Measurements from ENCODE around the gene COL4A4. TPM values are rescaled to one million over a fixed set of nuclear protein-coding genes. Genes with fewer than 3 reads are reported as not detected.

Gene COL4A4
- total RNA-seq, 2 experiments from 2014 or later: not detected

- CTCF ChIA-PET: interaction anchor here (0.8 kb wide), 1 partner anchor 10 kb away, joined by 4 read pairs; no protein-coding TSS in a partner anchor
- no peak overlapping the region for H3K4me3 Mint-ChIP-seq
- no peaks in the 10 kb centered on the region for H3K9me3 Mint-ChIP-seq
Measured at GRCh38 chr2:227036527-227036926, 127.5 kb downstream of the COL4A4 start.

GRCh38 chr2:227035711-227036367 is 128.2 kb downstream of the COL4A4 start:
- no peak overlapping the region for H3K4me3 Mint-ChIP-seq
- H3K4me1 Mint-ChIP-seq (ENCODE audit: low read depth): no peaks in the 10 kb centered on the region
- DNase-seq: no peak
- CTCF ChIA-PET: interaction anchor here (0.8 kb wide), 1 partner anchor 11 kb away, joined by 4 read pairs; no protein-coding TSS in a partner anchor
- no peaks in the 10 kb centered on the region for H3K9me3 Mint-ChIP-seq
- no peaks in the 10 kb centered on the region for H3K36me3 Mint-ChIP-seq
- POLR2A ChIA-PET: no interaction called here
- peaks cover 20% of the 10 kb centered on the region for H3K27me3 Mint-ChIP-seq
- no peak overlapping the region for H3K27ac Mint-ChIP-seq
- intact Hi-C loops (cut with micrococcal nuclease): no loop called here

More at GRCh38 chr2:227036527-227036926, 127.5 kb downstream of the COL4A4 start:
- H3K36me3 Mint-ChIP-seq: no peaks in the 10 kb centered on the region
- POLR2A ChIA-PET: no interaction called here
- intact Hi-C loops (cut with micrococcal nuclease): no loop called here
- H3K27ac Mint-ChIP-seq: no peak overlapping the region
- H3K27me3 Mint-ChIP-seq: peaks cover 20% of the 10 kb centered on the region
- DNase-seq: no peak
- no peaks in the 10 kb centered on the region for H3K4me1 Mint-ChIP-seq (ENCODE audit: low read depth)

GRCh38 chr2:227033471-227034148 is 130.4 kb downstream of the COL4A4 start:
- POLR2A ChIA-PET: no interaction called here
- CTCF ChIA-PET: interaction anchor here (0.6 to 1.6 kb wide), 4 partner anchors 14 to 732 kb away, joined by 3 to 9 read pairs (median 6); no protein-coding TSS in a partner anchor
- Mint-ChIP-seq H3K9me3 (no peaks in the 10 kb centered on the region), H3K36me3 (no peaks in the 10 kb centered on the region), H3K4me3 (no peak overlapping the region), H3K27ac (no peak overlapping the region), H3K27me3 (peaks cover 14% of the 10 kb centered on the region), H3K4me1 (ENCODE audit: low read depth) (no peaks in the 10 kb centered on the region)
- intact Hi-C loops (cut with micrococcal nuclease): no loop called here
- DNase-seq: peak; percentile 43

- CTCF ChIA-PET: no interaction called here
- H3K27ac Mint-ChIP-seq: no peak overlapping the region
- DNase-seq: no peak
- no peaks in the 10 kb centered on the region for H3K9me3 Mint-ChIP-seq
- H3K27me3 Mint-ChIP-seq: peaks cover 7% of the 10 kb centered on the region
- POLR2A ChIA-PET: no interaction called here
- intact Hi-C loops (cut with micrococcal nuclease): no loop called here
- no peaks in the 10 kb centered on the region for H3K4me1 Mint-ChIP-seq (ENCODE audit: low read depth)
- H3K36me3 Mint-ChIP-seq: no peaks in the 10 kb centered on the region
- no peak overlapping the region for H3K4me3 Mint-ChIP-seq
Measured at GRCh38 chr2:227031379-227031778, 132.6 kb downstream of the COL4A4 start.

GRCh38 chr2:227030789-227031188 is 133.2 kb downstream of the COL4A4 start:
- no peaks in the 10 kb centered on the region for H3K9me3 Mint-ChIP-seq
- ChIA-PET CTCF (no interaction called here), POLR2A (no interaction called here)
- intact Hi-C loops (cut with micrococcal nuclease): no loop called here
- no peak for DNase-seq
- H3K4me3 Mint-ChIP-seq: no peak overlapping the region
- H3K27me3 Mint-ChIP-seq: peaks cover 3% of the 10 kb centered on the region
- no peaks in the 10 kb centered on the region for H3K4me1 Mint-ChIP-seq (ENCODE audit: low read depth)
- H3K27ac Mint-ChIP-seq: no peak overlapping the region
- H3K36me3 Mint-ChIP-seq: no peaks in the 10 kb centered on the region

GRCh38 chr2:227029426-227030105 is 134.4 kb downstream of the COL4A4 start:
- intact Hi-C loops (cut with micrococcal nuclease): no loop called here
- Mint-ChIP-seq H3K27ac (no peak overlapping the region), H3K9me3 (no peaks in the 10 kb centered on the region), H3K4me3 (no peak overlapping the region), H3K36me3 (no peaks in the 10 kb centered on the region), H3K4me1 (ENCODE audit: low read depth) (no peaks in the 10 kb centered on the region), H3K27me3 (no peaks in the 10 kb centered on the region)
- no peak for DNase-seq
- ChIA-PET POLR2A (no interaction called here), CTCF (interaction anchor here (0.7 kb wide), 1 partner anchor 15 kb away, joined by 3 read pairs; no protein-coding TSS in a partner anchor)

- no peaks in the 10 kb centered on the region for H3K4me1 Mint-ChIP-seq (ENCODE audit: low read depth)
- H3K36me3 Mint-ChIP-seq: no peaks in the 10 kb centered on the region
- H3K27ac Mint-ChIP-seq: no peak overlapping the region
- DNase-seq: no peak
- ChIA-PET CTCF (no interaction called here), POLR2A (no interaction called here)
- H3K27me3 Mint-ChIP-seq: no peaks in the 10 kb centered on the region
- intact Hi-C loops (cut with micrococcal nuclease): no loop called here
- H3K9me3 Mint-ChIP-seq: no peaks in the 10 kb centered on the region
- no peak overlapping the region for H3K4me3 Mint-ChIP-seq
Measured at GRCh38 chr2:227025510-227025909, 138.5 kb downstream of the COL4A4 start.

GRCh38 chr2:227022608-227023007 is 141.4 kb downstream of the COL4A4 start:
- DNase-seq: no peak

GRCh38 chr2:227020416-227020815 is 143.6 kb downstream of the COL4A4 start:
- intact Hi-C loops (cut with micrococcal nuclease): no loop called here
- Mint-ChIP-seq H3K4me3 (no peak overlapping the region), H3K9me3 (no peaks in the 10 kb centered on the region), H3K4me1 (ENCODE audit: low read depth) (no peaks in the 10 kb centered on the region), H3K36me3 (no peaks in the 10 kb centered on the region), H3K27ac (no peak overlapping the region), H3K27me3 (peaks cover 7% of the 10 kb centered on the region)
- POLR2A ChIA-PET: no interaction called here
- DNase-seq: no peak
- CTCF ChIA-PET: no interaction called here

More at GRCh38 chr2:227022608-227023007, 141.4 kb downstream of the COL4A4 start:
- Mint-ChIP-seq H3K27ac (no peak overlapping the region), H3K4me1 (ENCODE audit: low read depth) (no peaks in the 10 kb centered on the region), H3K27me3 (peaks cover 4% of the 10 kb centered on the region), H3K9me3 (no peaks in the 10 kb centered on the region), H3K4me3 (no peak overlapping the region), H3K36me3 (no peaks in the 10 kb centered on the region)
- POLR2A ChIA-PET: no interaction called here
- CTCF ChIA-PET: no interaction called here
- intact Hi-C loops (cut with micrococcal nuclease): no loop called here

GRCh38 chr2:227016894-227017293 is 147.1 kb downstream of the COL4A4 start:
- intact Hi-C loops (cut with micrococcal nuclease): no loop called here
- H3K9me3 Mint-ChIP-seq: no peaks in the 10 kb centered on the region
- no peaks in the 10 kb centered on the region for H3K4me1 Mint-ChIP-seq (ENCODE audit: low read depth)
- ChIA-PET POLR2A (no interaction called here), CTCF (no interaction called here)
- no peak overlapping the region for H3K27ac Mint-ChIP-seq
- H3K36me3 Mint-ChIP-seq: no peaks in the 10 kb centered on the region
- DNase-seq: no peak
- no peak overlapping the region for H3K4me3 Mint-ChIP-seq
- H3K27me3 Mint-ChIP-seq: peaks cover 10% of the 10 kb centered on the region

- ChIA-PET CTCF (no interaction called here), POLR2A (no interaction called here)
- intact Hi-C loops (cut with micrococcal nuclease): no loop called here
- no peak for DNase-seq
- no peak overlapping the region for H3K27ac Mint-ChIP-seq
- no peaks in the 10 kb centered on the region for H3K4me1 Mint-ChIP-seq (ENCODE audit: low read depth)
- peaks cover 6% of the 10 kb centered on the region for H3K27me3 Mint-ChIP-seq
- no peaks in the 10 kb centered on the region for H3K9me3 Mint-ChIP-seq
- no peak overlapping the region for H3K4me3 Mint-ChIP-seq
- no peaks in the 10 kb centered on the region for H3K36me3 Mint-ChIP-seq
Measured at GRCh38 chr2:227013881-227014280, 150.1 kb downstream of the COL4A4 start.

GRCh38 chr2:227013330-227013729 is 150.7 kb downstream of the COL4A4 start:
- no peaks in the 10 kb centered on the region for H3K4me1 Mint-ChIP-seq (ENCODE audit: low read depth)

More at GRCh38 chr2:227013330-227013729, 150.7 kb downstream of the COL4A4 start:
- H3K27me3 Mint-ChIP-seq: peaks cover 6% of the 10 kb centered on the region
- ChIA-PET POLR2A (no interaction called here), CTCF (no interaction called here)
- H3K27ac Mint-ChIP-seq: no peak overlapping the region
- intact Hi-C loops (cut with micrococcal nuclease): no loop called here
- no peaks in the 10 kb centered on the region for H3K36me3 Mint-ChIP-seq
- no peak overlapping the region for H3K4me3 Mint-ChIP-seq
- no peak for DNase-seq
- H3K9me3 Mint-ChIP-seq: no peaks in the 10 kb centered on the region
